Measurements from ENCODE around the gene ADCY2.

ADCY2 gene

GRCh38 chr5:7728076-7728475, 332.1 kb downstream of the ADCY2 start:
- Histone ChIP-seq H3K9me3 (ENCODE audit: control insufficient read depth, low read length) (no peaks in the 10 kb centered on the region), H3K9ac (ENCODE audit: low read length) (no peak overlapping the region), H3K18ac (ENCODE audit: low read depth in 1 of 2, low read length in 2 of 2) (no peak overlapping the region), H2BK12ac (ENCODE audit: low read length in 2 of 2) (no peak overlapping the region), H3K36me3 (ENCODE audit: control insufficient read depth in 1 of 2, insufficient read depth in 2 of 2, low read depth in 1 of 2, low read length in 2 of 2) (no peaks in the 10 kb centered on the region), H4K8ac (ENCODE audit: low read length) (no peak overlapping the region), H3K4me3 (ENCODE audit: insufficient read depth in 1 of 2, low read depth in 1 of 2, low read length in 2 of 2) (no peak overlapping the region), H2BK120ac (ENCODE audit: low read depth, low read length) (no peak overlapping the region), H3K23ac (ENCODE audit: low read length in 2 of 2) (no peak overlapping the region), H3K79me1 (replicated peaks; ENCODE audit: low read length, poor library complexity, severe bottlenecking) (no peaks in the 10 kb centered on the region), H3K27ac (ENCODE audit: low read length, poor library complexity, severe bottlenecking) (no peak overlapping the region), H3K4me2 (ENCODE audit: low read length, poor library complexity, severe bottlenecking) (no peak overlapping the region), H4K91ac (ENCODE audit: low read length) (no peak overlapping the region), H2BK5ac (ENCODE audit: low read depth, low read length, poor library complexity, severe bottlenecking) (no peak overlapping the region), H3K4me1 (ENCODE audit: control insufficient read depth, insufficient read depth, low read depth, low read length) (no peaks in the 10 kb centered on the region), H3K4ac (ENCODE audit: low read depth in 1 of 2, low read length in 2 of 2) (no peak overlapping the region), H3K27me3 (ENCODE audit: control insufficient read depth in 1 of 2, insufficient read depth in 1 of 2, low read length in 2 of 2) (no peaks in the 10 kb centered on the region), H2BK15ac (ENCODE audit: low read depth, poor library complexity, severe bottlenecking) (no peak overlapping the region), H2AK5ac (ENCODE audit: low read length, severe bottlenecking) (no peak overlapping the region), H3K14ac (ENCODE audit: low read length in 2 of 2) (no peak overlapping the region), H2AFZ (ENCODE audit: low read depth, low read length) (no peak overlapping the region)
- DNase-seq, result no peak
- 74% methylated on average over 4 of the region's 4 CpGs for WGBS

GRCh38 chr5:7741415-7742065, 345.6 kb downstream of the ADCY2 start:
- Histone ChIP-seq H2BK120ac (ENCODE audit: low read depth, low read length) (no peak overlapping the region), H3K79me1 (replicated peaks; ENCODE audit: low read length, poor library complexity, severe bottlenecking) (no peaks in the 10 kb centered on the region), H3K18ac (ENCODE audit: low read depth in 1 of 2, low read length in 2 of 2) (no peak overlapping the region), H2BK15ac (ENCODE audit: low read depth, poor library complexity, severe bottlenecking) (no peak overlapping the region), H3K14ac (ENCODE audit: low read length in 2 of 2) (no peak overlapping the region), H2AK5ac (ENCODE audit: low read length, severe bottlenecking) (no peak overlapping the region), H4K8ac (ENCODE audit: low read length) (no peak overlapping the region), H2BK5ac (ENCODE audit: low read depth, low read length, poor library complexity, severe bottlenecking) (no peak overlapping the region), H3K4ac (ENCODE audit: low read depth in 1 of 2, low read length in 2 of 2) (no peak overlapping the region), H3K4me2 (ENCODE audit: low read length, poor library complexity, severe bottlenecking) (no peak overlapping the region), H3K4me3 (ENCODE audit: insufficient read depth in 1 of 2, low read depth in 1 of 2, low read length in 2 of 2) (no peak overlapping the region), H3K27ac (ENCODE audit: low read length, poor library complexity, severe bottlenecking) (no peak overlapping the region), H2AFZ (ENCODE audit: low read depth, low read length) (no peak overlapping the region), H2BK12ac (ENCODE audit: low read length in 2 of 2) (no peak overlapping the region), H3K36me3 (ENCODE audit: control insufficient read depth in 1 of 2, insufficient read depth in 2 of 2, low read depth in 1 of 2, low read length in 2 of 2) (no peaks in the 10 kb centered on the region), H3K23ac (ENCODE audit: low read length in 2 of 2) (no peak overlapping the region), H3K9ac (ENCODE audit: low read length) (no peak overlapping the region), H4K91ac (ENCODE audit: low read length) (no peak overlapping the region), H3K9me3 (ENCODE audit: control insufficient read depth, low read length) (no peaks in the 10 kb centered on the region), H3K4me1 (ENCODE audit: control insufficient read depth, insufficient read depth, low read depth, low read length) (peaks cover 3% of the 10 kb centered on the region), H3K27me3 (ENCODE audit: control insufficient read depth in 1 of 2, insufficient read depth in 1 of 2, low read length in 2 of 2) (peaks cover 0 to 6% of the 10 kb centered on the region in 2 experiments)
- WGBS, result 87% methylated on average over 5 of the region's 5 CpGs
- DNase-seq, result no peak

GRCh38 chr5:7742241-7742656, 346.3 kb downstream of the ADCY2 start:
- no peak for DNase-seq
- 78% methylated on average over 3 of the region's 5 CpGs for WGBS
- no peak overlapping the region for H3K27ac ChIP-seq (ENCODE audit: low read length, poor library complexity, severe bottlenecking)
- no peak overlapping the region for H2BK12ac ChIP-seq (ENCODE audit: low read length in 2 of 2)
- H3K4me3 ChIP-seq (ENCODE audit: insufficient read depth in 1 of 2, low read depth in 1 of 2, low read length in 2 of 2), result no peak overlapping the region
- no peak overlapping the region for H2AFZ ChIP-seq (ENCODE audit: low read depth, low read length)
- H2BK15ac ChIP-seq (ENCODE audit: low read depth, poor library complexity, severe bottlenecking), result no peak overlapping the region
- no peak overlapping the region for H4K91ac ChIP-seq (ENCODE audit: low read length)
- H2BK120ac ChIP-seq (ENCODE audit: low read depth, low read length), result no peak overlapping the region
- no peaks in the 10 kb centered on the region for H3K36me3 ChIP-seq (ENCODE audit: control insufficient read depth in 1 of 2, insufficient read depth in 2 of 2, low read depth in 1 of 2, low read length in 2 of 2)
- H3K9me3 ChIP-seq (ENCODE audit: control insufficient read depth, low read length), result no peaks in the 10 kb centered on the region
- H3K18ac ChIP-seq (ENCODE audit: low read depth in 1 of 2, low read length in 2 of 2), result no peak overlapping the region
- no peak overlapping the region for H3K9ac ChIP-seq (ENCODE audit: low read length)
- H2BK5ac ChIP-seq (ENCODE audit: low read depth, low read length, poor library complexity, severe bottlenecking), result no peak overlapping the region
- no peak overlapping the region for H3K23ac ChIP-seq (ENCODE audit: low read length in 2 of 2)
- no peak overlapping the region for H3K4me2 ChIP-seq (ENCODE audit: low read length, poor library complexity, severe bottlenecking)
- peaks cover 3% of the 10 kb centered on the region for H3K4me1 ChIP-seq (ENCODE audit: control insufficient read depth, insufficient read depth, low read depth, low read length)
- H3K27me3 ChIP-seq (ENCODE audit: control insufficient read depth in 1 of 2, insufficient read depth in 1 of 2, low read length in 2 of 2), result peaks cover 0 to 6% of the 10 kb centered on the region in 2 experiments
- H3K4ac ChIP-seq (ENCODE audit: low read depth in 1 of 2, low read length in 2 of 2), result no peak overlapping the region
- H4K8ac ChIP-seq (ENCODE audit: low read length), result no peak overlapping the region
- no peaks in the 10 kb centered on the region for H3K79me1 ChIP-seq (replicated peaks; ENCODE audit: low read length, poor library complexity, severe bottlenecking)
- H2AK5ac ChIP-seq (ENCODE audit: low read length, severe bottlenecking), result no peak overlapping the region
- H3K14ac ChIP-seq (ENCODE audit: low read length in 2 of 2), result no peak overlapping the region

- H3K4me1 ChIP-seq (ENCODE audit: control insufficient read depth, insufficient read depth, low read depth, low read length), result peaks cover 3% of the 10 kb centered on the region
- H2BK5ac ChIP-seq (ENCODE audit: low read depth, low read length, poor library complexity, severe bottlenecking), result no peak overlapping the region
- no peak overlapping the region for H2AFZ ChIP-seq (ENCODE audit: low read depth, low read length)
- WGBS, result 23% methylated on average over 10 of the region's 11 CpGs
- H3K27ac ChIP-seq (ENCODE audit: low read length, poor library complexity, severe bottlenecking), result no peak overlapping the region
- H2BK12ac ChIP-seq (ENCODE audit: low read length in 2 of 2), result no peak overlapping the region
- H3K4ac ChIP-seq (ENCODE audit: low read depth in 1 of 2, low read length in 2 of 2), result no peak overlapping the region
- H3K27me3 ChIP-seq (ENCODE audit: control insufficient read depth in 1 of 2, insufficient read depth in 1 of 2, low read length in 2 of 2), result peaks cover 3 to 6% of the 10 kb centered on the region in 2 experiments
- H3K9me3 ChIP-seq (ENCODE audit: control insufficient read depth, low read length), result no peaks in the 10 kb centered on the region
- no peak overlapping the region for H2BK120ac ChIP-seq (ENCODE audit: low read depth, low read length)
- no peak overlapping the region for H3K23ac ChIP-seq (ENCODE audit: low read length in 2 of 2)
- H3K14ac ChIP-seq (ENCODE audit: low read length in 2 of 2), result no peak overlapping the region
- H2BK15ac ChIP-seq (ENCODE audit: low read depth, poor library complexity, severe bottlenecking), result no peak overlapping the region
- no peak overlapping the region for H2AK5ac ChIP-seq (ENCODE audit: low read length, severe bottlenecking)
- H3K18ac ChIP-seq (ENCODE audit: low read depth in 1 of 2, low read length in 2 of 2), result no peak overlapping the region
- no peak overlapping the region for H3K9ac ChIP-seq (ENCODE audit: low read length)
- no peaks in the 10 kb centered on the region for H3K79me1 ChIP-seq (replicated peaks; ENCODE audit: low read length, poor library complexity, severe bottlenecking)
- no peaks in the 10 kb centered on the region for H3K36me3 ChIP-seq (ENCODE audit: control insufficient read depth in 1 of 2, insufficient read depth in 2 of 2, low read depth in 1 of 2, low read length in 2 of 2)
- peak overlapping the region; percentile 10 for H3K4me2 ChIP-seq (ENCODE audit: low read length, poor library complexity, severe bottlenecking)
- no peak overlapping the region for H3K4me3 ChIP-seq (ENCODE audit: insufficient read depth in 1 of 2, low read depth in 1 of 2, low read length in 2 of 2)
- no peak overlapping the region for H4K91ac ChIP-seq (ENCODE audit: low read length)
- no peak overlapping the region for H4K8ac ChIP-seq (ENCODE audit: low read length)
- DNase-seq, result peak; percentile 46
These were observed 350.1 kb downstream of the ADCY2 start for GRCh38 chr5:7745882-7746610.
